Activated naive CD8-positive, alpha-beta T cell treated with anti-CD3 and anti-CD28 coated beads, Interleukin-2, amount 50 U/mL, for 16 hours (primary cell): ENCODE data around the gene PRRX2.
A peak's percentile ranks its signal among the peaks of the same experiment; 100 is the strongest.

Source experiments
- DNase-seq: peaks from one replicate; pipeline ENCODE4 v3.0.0-alpha.2; 2020; ENCODE audit warnings: low read depth, low spot score

PRRX2 gene

GRCh38 chr9:129665389-129665775 is at the start of gene PRRX2:
PRRX2 (plus strand) TSS chr9:129665647; CDS start chr9:129665868, 221 bp downstream.
- no peak for DNase-seq

DNA sequence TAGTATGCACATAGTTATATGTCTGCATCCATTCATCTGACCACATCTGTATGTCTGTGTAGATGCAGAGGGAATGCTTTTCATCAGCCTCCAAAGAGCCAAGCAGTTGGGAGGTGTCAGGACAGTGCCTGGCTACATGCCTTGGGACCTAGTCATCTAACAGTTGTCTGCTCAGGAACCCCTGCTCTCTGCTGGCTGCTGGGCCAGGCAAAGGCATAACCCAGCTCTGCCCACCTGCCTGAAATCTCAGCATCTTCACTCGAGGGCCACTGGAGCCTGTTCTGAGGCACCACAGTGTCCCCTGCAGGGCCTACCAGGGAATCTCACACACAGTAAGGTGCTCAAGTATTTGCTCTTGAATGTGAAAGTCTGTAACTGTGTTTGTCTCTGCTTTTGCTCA is 48.3 kb upstream of the PRRX2 start:
- no peak for DNase-seq

- no peak for DNase-seq
These were observed 45.4 kb upstream of the PRRX2 start for GRCh38 chr9:129619787-129620668.

DNA sequence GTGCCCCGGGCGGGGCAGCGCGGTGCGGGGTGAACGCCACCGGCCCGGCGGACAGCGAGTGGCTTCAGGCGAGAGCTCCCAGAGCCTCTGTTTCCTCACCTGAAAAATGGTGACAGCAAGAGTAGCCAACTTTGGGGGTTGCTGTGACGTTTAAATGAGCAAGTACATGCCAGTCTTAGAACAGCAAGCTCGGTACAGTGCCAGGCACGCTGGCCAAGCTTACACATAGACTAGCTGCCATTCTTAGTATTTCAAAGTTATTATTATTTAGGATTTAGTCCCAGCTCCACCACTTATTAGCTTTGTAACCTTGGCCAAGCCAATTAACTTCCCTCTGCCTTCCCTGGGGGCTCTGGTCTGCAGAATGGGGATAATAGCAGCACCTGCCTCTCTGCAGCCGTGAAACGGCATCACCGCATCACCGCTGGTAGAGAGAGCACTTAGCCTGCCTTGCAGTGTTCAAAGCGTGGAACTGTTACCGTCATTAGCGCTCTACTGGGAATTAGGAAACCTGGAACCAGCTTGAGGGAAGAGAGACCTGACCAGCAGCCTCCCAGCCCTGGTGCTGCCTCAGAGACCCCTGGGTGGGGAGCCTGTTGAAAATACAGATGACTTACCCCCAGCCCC is 44.7 kb upstream of the PRRX2 start, which contains the start of gene C9orf50:
TSS of gene C9orf50 (minus strand) at position 433 of the 627 bp plus-strand sequence. CDS start 527 bp downstream, outside the sequence.
- no peak for DNase-seq

DNA sequence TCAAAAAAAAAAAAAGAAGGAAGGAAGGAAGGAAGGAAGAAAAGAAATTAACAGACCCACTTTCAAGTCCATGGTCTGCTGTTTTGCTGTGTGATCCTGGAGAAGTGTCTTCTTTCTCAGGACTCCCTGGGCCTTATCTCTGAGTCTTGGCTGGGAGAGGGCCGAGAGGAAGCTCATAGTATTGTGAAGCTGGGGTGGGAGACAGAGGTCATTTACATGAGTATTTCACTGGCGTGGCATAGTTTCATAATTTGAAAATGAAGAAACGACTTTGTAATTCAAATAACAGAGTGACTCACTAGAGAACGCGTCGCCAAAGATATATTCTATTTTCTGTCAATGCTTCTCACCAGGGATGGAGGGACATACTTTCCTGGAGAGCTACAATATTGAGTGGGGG is 42.1 kb upstream of the PRRX2 start:
- no peak for DNase-seq

DNA sequence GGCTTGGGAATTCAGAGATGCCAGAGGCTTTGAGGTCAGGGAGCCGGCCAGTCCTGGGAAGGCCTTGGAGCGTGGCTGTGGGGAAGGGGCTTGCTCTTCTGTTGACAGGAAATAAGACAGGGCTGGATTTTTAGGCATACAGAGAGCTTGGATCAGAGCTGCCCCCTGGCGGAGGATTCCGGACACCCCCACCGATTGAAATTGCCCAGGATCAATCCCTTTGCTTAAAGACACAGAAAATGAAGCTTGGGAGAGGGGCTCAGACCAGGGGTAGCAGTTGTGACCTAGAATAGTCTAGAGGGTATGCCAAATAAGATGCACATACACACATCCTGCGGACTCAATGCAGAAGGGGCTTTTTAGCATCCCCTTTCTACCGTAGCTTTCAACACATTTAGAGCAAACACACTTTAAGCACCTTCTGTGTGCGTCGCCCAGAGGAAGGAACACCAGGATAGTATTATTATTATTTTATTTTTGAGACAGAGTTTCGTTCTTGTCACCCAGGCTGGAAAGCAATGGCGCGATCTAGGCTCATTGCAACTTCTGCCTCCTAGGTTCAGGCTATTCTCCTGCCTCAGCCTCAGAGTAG is 41.2 kb upstream of the PRRX2 start:
- DNase-seq: peak; percentile 39

- DNase-seq: no peak
These were observed 40.5 kb upstream of the PRRX2 start for GRCh38 chr9:129624947-129625346.

GRCh38 chr9:129626079-129626624 is 39.3 kb upstream of the PRRX2 start, which contains the start of gene NTMT1:
NTMT1 (plus strand) TSS chr9:129626163; CDS start chr9:129632704, 6,541 bp downstream.
- peak; percentile 72 for DNase-seq

- DNase-seq: no peak
These were observed 38.7 kb upstream of the PRRX2 start for GRCh38 chr9:129626625-129627284.

GRCh38 chr9:129627556-129628440 is 37.6 kb upstream of the PRRX2 start:
- DNase-seq: no peak

DNA sequence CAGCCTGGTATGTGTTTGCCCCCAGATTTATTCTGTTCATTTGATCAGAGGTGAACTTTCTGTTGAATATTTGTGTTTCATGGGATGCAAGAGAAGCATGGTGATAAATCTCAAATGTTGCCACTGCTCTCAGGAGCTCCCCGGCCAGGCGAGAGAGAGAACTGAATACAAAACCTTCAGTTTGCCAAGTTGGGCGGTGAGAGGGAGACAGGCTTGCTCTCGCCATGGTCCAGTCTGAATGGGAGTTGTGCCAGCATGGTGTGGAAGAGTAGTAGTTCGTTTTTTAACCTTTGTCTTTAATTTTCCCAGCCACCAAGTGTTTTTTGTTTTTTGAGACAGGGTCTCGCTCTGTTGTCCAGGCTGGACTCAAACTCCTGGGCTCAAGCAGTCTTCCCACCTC is 36.7 kb upstream of the PRRX2 start:
- no peak for DNase-seq

DNA sequence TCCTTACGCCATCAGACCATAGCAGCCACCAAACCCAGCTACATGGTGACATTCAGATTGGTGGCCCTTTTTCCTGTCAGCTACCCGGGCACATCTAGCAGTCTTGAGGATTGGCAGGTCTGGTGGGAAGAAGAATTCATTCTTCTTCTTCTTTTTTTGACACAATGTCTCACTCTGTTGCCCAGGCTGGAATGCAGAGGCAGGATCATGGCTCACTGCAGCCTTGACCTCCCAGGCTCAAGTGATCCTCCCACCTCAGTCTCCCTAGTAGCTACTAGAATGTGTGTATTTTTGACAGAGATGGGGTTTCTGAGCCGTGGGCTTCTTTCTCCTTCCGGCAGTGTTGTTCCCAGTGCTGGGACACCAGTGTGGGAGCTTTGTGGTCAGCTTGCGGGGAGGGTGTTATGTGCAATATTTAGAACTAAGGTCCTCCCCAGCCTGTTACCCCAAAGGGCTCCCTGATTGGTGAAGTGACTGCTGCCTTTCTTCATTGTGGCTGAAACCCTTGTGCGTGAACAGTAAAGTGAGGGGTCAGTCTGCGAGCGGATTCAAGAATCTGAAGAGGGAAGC is 36.1 kb upstream of the PRRX2 start:
- DNase-seq: no peak

- no peak for DNase-seq
These were observed 34.3 kb upstream of the PRRX2 start for GRCh38 chr9:129630967-129631673.

GRCh38 chr9:129631674-129632129 is 33.7 kb upstream of the PRRX2 start:
- DNase-seq: no peak

- DNase-seq: no peak
These were observed 33.0 kb upstream of the PRRX2 start for GRCh38 chr9:129632460-129632859.

DNA sequence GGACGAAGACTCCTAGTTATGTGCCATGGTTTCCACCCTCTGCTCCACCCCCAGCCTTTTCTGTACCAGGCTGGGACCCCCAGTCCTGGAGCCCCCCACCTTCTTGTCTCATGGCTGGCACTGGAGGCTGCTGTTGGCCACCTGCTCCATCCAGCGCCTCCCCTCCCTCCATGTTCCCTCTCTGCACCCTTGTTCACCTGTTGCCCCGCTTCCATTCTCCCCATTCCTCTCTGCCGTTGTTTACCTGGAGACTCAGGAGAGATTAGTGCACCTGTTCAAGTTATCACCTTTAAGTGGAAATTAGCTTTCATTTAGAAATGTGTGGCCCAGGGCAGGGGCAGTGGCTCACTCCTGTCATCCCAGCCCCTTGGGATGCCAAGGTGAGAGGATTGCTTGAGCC is 32.2 kb upstream of the PRRX2 start:
- no peak for DNase-seq

DNA sequence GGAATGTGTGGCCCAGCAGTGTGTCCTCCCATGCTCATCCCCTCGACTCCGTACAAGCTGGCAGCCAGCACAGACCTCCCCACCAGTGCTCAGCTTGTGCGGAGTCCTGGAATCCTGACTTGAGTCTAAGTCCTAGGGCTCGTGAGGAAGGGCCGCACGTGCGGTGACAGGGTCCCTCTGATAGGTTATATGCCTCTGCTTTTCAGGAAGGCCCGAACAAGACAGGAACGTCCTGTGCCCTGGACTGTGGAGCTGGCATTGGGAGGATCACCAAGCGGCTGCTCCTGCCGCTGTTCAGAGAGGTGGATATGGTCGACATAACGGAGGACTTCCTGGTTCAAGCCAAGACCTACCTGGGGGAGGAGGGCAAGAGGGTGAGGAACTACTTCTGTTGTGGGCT is 31.6 kb upstream of the PRRX2 start:
- no peak for DNase-seq

DNA sequence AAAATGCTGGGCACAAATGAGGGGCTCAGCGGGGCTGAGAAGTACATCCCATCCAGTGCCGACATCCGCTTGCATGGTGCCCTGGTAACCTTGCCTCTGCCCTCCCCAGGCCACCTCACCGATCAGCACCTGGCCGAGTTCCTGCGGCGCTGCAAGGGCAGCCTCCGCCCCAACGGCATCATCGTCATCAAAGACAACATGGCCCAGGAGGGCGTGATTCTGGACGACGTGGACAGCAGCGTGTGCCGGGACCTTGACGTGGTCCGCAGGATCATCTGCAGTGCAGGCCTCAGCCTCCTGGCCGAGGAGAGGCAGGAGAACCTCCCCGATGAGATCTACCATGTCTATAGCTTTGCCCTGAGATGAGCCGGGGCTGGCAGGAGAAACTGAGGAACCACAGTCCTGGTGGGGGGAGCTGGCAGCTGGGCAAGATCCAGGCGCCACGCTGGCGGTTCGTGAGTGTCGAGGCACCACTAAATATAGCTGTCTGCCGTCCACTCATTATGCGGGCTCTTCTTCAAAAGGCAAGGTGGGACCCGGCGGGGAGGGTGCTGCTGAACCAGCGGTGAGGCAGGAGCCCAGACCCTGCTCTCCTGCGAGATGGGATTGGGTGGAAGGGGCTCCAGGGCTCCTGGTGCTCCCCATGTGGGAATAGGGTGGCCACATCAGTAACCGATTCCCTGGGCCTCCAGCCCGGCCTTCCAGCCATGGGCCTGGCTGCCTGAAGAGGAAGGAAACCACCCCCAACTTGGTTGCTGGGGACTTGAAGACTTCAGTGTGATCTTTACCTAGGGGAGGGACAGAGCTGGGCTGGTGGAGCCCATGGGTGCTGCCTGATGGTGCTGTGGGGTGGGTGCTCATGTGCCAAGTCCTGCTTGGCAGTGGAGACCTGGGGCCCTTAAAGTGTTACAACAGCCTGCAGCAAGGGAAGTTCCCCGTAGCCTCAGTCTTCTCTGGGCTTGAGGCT is 30.1 kb upstream of the PRRX2 start:
- DNase-seq: no peak
